Right lung (tissue), 5 donors: Measurements from ENCODE around the gene SPRYD3. TPM values are rescaled to one million over a fixed set of nuclear protein-coding genes. Genes with fewer than 3 reads are reported as not detected.

ENCODE experiments used
- DNase-seq, 2 donors: peaks; one replicate each; pipeline ENCODE4 v3.0.0-alpha.2; 2013
- polyA plus RNA-seq, 5 donors: library from polyadenylated mRNA; unstranded; fragments of 120-200 nt; gene quantifications; one replicate each; pipeline versions ENCODE4 v1.2.1 to v1.2.3, GENCODE V29; 2013; ENCODE audit warnings: inconsistent platforms in 1 of 5, low replicate concordance in 1 of 5; ENCODE audit not compliant: insufficient read length in 5 of 5, insufficient read depth in 1 of 5

The SPRYD3 gene
- polyA plus RNA-seq, 5 donors = 13.9 to 22.0 (median 17.8) TPM

DNA sequence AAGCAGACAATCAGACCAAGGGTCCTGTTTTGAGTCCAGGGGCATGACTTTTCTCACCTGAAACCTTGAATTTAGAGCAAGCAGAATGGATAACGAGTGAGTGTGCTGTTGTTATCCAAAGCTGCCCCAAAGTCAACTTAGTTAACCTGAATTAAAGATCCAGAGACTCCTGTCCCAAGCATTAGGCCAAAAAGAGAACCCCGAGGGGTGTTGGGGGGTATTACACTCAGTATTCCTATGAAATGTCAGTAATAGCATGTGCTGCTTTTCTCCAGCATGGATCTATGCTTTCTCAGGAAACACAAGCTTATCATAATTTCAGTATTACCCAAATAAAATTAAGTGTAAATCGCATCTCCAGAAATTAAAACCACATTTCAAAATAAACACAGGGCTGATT, 53.9 kb downstream of the SPRYD3 start:
- no peak for DNase-seq

DNA sequence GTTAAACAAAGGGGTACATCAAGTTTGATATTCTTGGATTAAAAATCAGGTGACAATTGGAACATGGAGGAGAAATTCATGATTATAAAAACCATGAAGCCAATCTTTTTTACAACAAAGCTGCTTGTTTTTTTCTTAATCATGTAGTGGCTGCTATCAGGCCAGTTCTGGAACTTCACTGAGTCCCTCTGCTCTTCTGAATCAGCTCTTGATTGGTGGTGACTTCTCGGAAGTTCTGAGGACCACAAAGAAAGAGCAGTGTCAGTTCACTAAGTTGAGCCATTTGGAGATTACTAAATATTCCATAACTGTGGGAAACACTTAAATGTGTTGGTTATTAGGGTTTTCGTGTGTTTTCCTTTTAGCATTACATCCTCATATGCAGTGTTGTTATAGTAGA, 64.5 kb downstream of the SPRYD3 start:
- no peak for DNase-seq

Other genes starting within 250 kb of the SPRYD3 start
- not detected for gene KRT79, start 245.1 kb downstream of the SPRYD3 start, polyA plus RNA-seq
- gene KRT78, start 230.4 kb downstream of the SPRYD3 start, polyA plus RNA-seq = under 1 TPM in 1 of 5 donors, not detected in 4; 0.16 TPM
- gene KRT8, start 174.3 kb downstream of the SPRYD3 start, polyA plus RNA-seq = 100 to 1,000 TPM; 166 to 247 (median 183) TPM
- gene KRT18, start 130.3 kb downstream of the SPRYD3 start, polyA plus RNA-seq = 100 to 1,000 TPM in 4 of 5 donors, 10 to 100 TPM in 1; 90.5 to 152 (median 114) TPM
- gene EIF4B, start 72.9 kb downstream of the SPRYD3 start, polyA plus RNA-seq = 100 to 1,000 TPM; 400 to 558 (median 539) TPM
- gene TNS2, start 29.3 kb downstream of the SPRYD3 start, polyA plus RNA-seq = 100 to 1,000 TPM in 4 of 5 donors, 10 to 100 TPM in 1; 96.5 to 138 (median 126) TPM
- gene IGFBP6, start 18.3 kb upstream of the SPRYD3 start, polyA plus RNA-seq = 10 to 100 TPM in 4 of 5 donors, 1 to 10 TPM in 1; 9.6 to 25.1 (median 19.0) TPM
- gene SOAT2, start 24.1 kb upstream of the SPRYD3 start, polyA plus RNA-seq = under 1 TPM; 0.19 to 0.37 (median 0.23) TPM
- gene ZNF740, start 101.3 kb upstream of the SPRYD3 start, polyA plus RNA-seq = 10 to 100 TPM; 49.5 to 66.6 (median 63.9) TPM
- 100 to 1,000 TPM in 1 of 5 donors, 10 to 100 TPM in 4; 71.4 to 117 (median 80.3) TPM for gene CSAD, start 101.5 kb upstream of the SPRYD3 start, polyA plus RNA-seq
- 1 to 10 TPM in 4 of 5 donors, under 1 TPM in 1; 0.90 to 2.1 (median 1.2) TPM for gene ITGB7, start 127.9 kb upstream of the SPRYD3 start, polyA plus RNA-seq
- 10 to 100 TPM; 41.7 to 59.8 (median 49.2) TPM for gene RARG, start 152.8 kb upstream of the SPRYD3 start, polyA plus RNA-seq
- gene ESPL1, start 188.9 kb upstream of the SPRYD3 start, polyA plus RNA-seq = 10 to 100 TPM in 3 of 5 donors, 1 to 10 TPM in 2; 8.4 to 20.4 (median 13.0) TPM
- gene PFDN5, start 216.2 kb upstream of the SPRYD3 start, polyA plus RNA-seq = 100 to 1,000 TPM; 683 to 991 (median 734) TPM
- 10 to 100 TPM; 39.1 to 56.6 (median 42.6) TPM for gene MYG1, start 220.3 kb upstream of the SPRYD3 start, polyA plus RNA-seq
- gene AAAS, start 242.2 kb upstream of the SPRYD3 start, polyA plus RNA-seq = 10 to 100 TPM; 73.3 to 91.6 (median 81.6) TPM